T-helper 1 cell treated with Interleukin-12 subunit alpha and Interleukin-12 subunit beta and Interleukin-4 antibody, amounts not matched to agents 30 ng/mL and 1 ng/mL, for 36 hours (primary cell): ENCODE results near the gene CTDP1. TPM values are rescaled to one million over a fixed set of nuclear protein-coding genes. Genes with fewer than 3 reads are reported as not detected.

Experiments
- intact Hi-C: fragments of 100-400 bp; cut with micrococcal nuclease; formaldehyde crosslinking; loops from one replicate; pipeline ENCODE4 v1.15.1; 2024
- total RNA-seq: library from RNA; stranded (reverse); gene quantifications from 2 replicates; pipeline ENCODE4 v1.2.3, GENCODE V29; 2022

CTDP1 gene, protein sequence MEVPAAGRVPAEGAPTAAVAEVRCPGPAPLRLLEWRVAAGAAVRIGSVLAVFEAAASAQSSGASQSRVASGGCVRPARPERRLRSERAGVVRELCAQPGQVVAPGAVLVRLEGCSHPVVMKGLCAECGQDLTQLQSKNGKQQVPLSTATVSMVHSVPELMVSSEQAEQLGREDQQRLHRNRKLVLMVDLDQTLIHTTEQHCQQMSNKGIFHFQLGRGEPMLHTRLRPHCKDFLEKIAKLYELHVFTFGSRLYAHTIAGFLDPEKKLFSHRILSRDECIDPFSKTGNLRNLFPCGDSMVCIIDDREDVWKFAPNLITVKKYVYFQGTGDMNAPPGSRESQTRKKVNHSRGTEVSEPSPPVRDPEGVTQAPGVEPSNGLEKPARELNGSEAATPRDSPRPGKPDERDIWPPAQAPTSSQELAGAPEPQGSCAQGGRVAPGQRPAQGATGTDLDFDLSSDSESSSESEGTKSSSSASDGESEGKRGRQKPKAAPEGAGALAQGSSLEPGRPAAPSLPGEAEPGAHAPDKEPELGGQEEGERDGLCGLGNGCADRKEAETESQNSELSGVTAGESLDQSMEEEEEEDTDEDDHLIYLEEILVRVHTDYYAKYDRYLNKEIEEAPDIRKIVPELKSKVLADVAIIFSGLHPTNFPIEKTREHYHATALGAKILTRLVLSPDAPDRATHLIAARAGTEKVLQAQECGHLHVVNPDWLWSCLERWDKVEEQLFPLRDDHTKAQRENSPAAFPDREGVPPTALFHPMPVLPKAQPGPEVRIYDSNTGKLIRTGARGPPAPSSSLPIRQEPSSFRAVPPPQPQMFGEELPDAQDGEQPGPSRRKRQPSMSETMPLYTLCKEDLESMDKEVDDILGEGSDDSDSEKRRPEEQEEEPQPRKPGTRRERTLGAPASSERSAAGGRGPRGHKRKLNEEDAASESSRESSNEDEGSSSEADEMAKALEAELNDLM
- total RNA-seq, result 35.1 and 37.5 TPM in 2 replicates

- intact Hi-C loops, result loop anchor here (1.0 to 5.0 kb wide), 11 partner anchors 156 to 610 kb away; partner anchors contain the start of genes ADNP2, ATP9B, HSBP1L1 and RBFA
Measured at GRCh38 chr18:79679552-79680099, at the start of gene CTDP1. TSS of gene CTDP1 (plus strand) at chr18:79679803. CDS start at chr18:79679948, 145 bp downstream.

DNA sequence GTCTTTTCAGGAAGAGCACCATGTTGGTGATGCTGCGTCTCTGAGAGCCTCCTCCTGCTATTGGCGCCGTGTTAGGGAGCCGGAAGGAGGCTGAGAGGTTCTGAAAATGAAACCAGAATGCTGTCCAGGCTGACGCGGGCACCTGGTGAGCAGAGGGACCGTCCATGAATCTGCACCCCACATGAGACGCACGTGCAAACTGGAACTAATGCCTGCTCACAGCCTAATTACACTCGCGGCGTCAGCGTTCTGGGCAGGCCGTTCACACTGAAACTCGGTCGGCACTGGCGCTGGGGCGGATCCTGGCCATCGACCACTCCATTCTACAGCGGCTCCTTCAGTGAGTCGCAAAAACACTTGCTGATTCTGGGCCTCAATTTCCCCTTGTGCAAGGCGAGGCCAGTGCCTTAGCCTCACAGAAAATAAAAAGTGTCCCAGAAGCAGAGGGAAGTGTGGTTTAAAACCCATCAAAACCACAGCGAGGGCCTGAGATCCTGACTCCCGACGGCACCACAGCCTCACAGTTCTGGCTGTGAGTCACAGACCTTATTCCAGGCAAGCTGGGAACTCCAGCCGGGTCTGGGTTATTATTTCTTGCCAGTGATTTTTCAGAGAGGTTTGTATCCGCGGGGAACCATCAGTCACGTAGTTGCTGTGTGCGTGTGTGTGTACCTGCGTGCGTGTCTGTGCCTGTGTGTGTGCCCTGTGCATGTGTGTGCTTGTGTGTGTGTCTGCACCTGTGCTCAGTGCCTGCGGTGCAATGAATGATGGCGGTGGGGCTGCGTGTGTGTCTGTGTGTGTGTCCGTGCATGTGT is 49.1 kb upstream of the CTDP1 start:
- intact Hi-C loops, result no loop called here

GRCh38 chr18:79631096-79631507 is 48.5 kb upstream of the CTDP1 start:
- intact Hi-C loops, result no loop called here

GRCh38 chr18:79631761-79632446 is 47.7 kb upstream of the CTDP1 start:
- intact Hi-C loops, result no loop called here

GRCh38 chr18:79632765-79633164 is 46.8 kb upstream of the CTDP1 start:
- intact Hi-C loops, result no loop called here

DNA sequence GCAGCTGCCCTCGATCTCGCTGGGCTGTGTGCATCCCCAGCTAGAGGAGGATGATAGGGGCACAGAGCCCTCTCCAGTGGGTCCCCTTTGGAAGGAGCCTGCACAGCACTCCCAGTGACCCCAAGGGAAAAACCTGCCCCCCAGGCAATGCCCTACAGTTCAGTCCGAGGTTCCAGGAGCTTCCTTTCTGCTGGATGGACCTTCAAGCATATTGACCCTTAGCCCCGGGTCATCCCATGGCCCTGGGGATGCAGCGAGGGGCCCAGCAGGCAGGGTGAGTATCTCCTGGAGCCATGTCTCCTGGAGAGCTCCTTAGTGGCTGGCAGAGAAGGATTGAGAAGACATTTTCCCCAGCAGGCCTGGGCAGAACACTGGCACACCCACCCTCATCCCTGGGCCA is 45.4 kb upstream of the CTDP1 start:
- intact Hi-C loops, result no loop called here

- intact Hi-C loops, result no loop called here
Measured at GRCh38 chr18:79634593-79635426, 44.8 kb upstream of the CTDP1 start.

GRCh38 chr18:79635427-79635726 is 44.2 kb upstream of the CTDP1 start:
- intact Hi-C loops, result no loop called here

GRCh38 chr18:79637181-79637920 is 42.3 kb upstream of the CTDP1 start:
- intact Hi-C loops, result no loop called here

DNA sequence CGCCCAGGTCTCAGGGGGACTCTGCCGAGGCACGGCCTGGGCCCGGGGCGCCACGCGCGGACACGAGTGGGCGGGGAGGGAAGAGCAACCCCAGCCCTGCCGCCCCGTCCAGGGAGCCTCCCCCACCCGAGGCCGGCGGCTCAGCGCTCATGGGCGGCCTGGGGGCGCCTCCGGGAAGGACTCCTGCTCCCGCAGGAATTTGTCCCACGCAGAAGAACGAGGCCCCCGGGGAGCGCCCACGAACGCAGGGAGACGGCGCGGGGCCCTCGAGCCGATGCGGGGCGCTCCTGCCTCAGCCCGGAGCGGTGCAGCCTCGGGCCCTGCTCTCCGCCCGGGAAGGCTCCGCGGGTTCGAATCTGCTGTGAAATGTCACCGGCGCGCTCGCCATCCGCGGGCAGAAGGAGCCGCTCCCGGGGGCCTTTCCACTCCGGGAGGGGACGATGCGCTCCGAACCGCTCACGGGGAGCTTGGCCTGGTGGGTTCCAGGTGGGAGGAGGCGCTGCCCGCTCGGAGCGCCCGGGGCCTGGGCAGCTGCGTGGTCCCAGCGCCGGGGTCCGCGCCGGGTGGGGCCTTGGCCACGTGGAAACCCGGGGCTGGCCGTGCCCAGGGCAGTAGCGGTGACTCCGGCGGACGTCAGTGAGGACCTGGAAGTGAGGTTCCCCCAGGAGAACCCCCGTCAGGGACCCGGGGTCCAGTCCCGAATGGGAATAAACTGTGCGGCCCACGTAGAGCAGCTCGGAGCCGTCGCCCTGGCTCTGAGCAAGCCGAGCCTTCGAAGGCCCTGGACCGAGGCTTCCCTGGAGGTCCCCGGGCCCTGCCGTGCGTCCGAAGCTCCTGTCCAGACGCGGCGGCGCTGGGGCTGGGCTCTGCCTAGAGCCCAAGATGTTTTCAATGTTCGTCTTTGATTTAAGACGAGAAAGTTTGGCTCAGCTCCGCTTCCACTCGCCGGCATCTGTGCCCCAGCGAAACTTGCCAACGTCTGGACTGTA is 41.4 kb upstream of the CTDP1 start:
- intact Hi-C loops, result no loop called here

GRCh38 chr18:79639072-79639829 is 40.4 kb upstream of the CTDP1 start:
- intact Hi-C loops, result no loop called here

DNA sequence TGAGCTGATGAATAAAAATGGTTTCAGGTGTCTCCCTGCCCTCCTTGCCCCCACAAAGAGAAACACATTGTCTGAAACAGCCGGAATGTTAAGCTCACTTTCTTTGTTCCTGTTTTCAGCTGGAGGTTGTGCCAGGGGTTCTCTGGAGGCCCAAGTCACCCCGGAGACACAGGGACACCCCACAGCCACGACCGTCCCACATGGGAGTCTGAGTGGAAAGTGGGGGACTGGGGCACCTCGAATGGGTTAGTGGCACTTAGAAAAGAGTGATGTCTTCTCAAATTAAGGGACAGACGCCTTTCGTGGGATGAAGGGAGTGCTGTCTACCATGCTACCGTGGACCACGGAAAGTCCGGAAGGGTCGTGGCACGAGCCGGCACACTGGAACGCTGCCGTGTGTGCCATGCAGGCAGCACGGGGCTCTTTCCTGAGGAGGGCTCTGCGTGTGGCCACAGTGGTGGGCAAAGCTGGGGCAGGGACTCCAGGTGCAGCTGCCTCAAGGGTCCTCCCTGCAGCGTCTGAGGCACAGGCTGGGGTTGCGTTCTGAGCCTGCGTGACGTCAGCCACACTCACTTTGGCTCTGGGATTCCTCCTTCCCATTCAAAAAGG is 39.4 kb upstream of the CTDP1 start:
- intact Hi-C loops, result no loop called here

DNA sequence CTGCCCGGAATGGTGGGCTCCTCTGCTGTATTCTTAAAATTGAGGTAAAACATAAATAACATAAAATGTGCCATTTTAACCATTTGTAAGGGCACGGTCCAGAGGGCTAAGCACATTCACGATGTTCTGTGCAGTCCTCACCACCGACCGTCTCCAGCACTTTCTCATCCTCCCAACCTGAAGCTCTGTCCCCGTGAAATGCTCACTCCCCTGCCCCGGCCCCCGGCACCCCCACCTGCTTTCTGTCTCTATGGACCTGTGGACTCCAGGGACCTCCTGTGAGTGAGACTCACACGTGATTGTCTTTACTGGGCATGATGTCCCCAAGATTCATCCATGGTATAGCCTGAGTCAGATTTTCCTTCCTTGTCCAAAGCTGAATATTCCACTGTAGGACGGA is 38.7 kb upstream of the CTDP1 start:
- intact Hi-C loops, result no loop called here

GRCh38 chr18:79641722-79642497 is 37.7 kb upstream of the CTDP1 start:
- intact Hi-C loops, result no loop called here

DNA sequence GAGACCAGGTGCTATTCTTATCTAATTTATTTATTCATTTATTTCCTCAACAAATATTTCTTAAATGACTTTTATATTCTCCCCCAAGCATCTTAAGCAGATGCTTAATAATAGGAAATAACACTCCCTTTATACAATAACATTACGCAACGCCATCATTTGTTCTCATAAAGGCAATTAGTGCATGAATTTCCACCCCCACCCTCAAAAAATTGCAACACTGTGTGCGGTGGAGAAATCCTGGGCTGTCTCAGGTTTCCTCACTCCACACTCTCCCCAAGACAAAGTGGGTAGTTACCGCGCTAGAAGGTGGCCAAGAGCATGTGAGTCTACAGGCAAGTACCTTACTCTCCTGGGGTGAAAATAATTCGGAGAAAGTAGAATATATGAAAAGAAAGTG is 37.0 kb upstream of the CTDP1 start:
- intact Hi-C loops, result no loop called here
